Skeletal muscle tissue (tissue), 4 donors: ENCODE data around the gene DYNLT5. TPM values are rescaled to one million over a fixed set of nuclear protein-coding genes. Genes with fewer than 3 reads are reported as not detected.
"Not testable (repeated sequence)": the region's sequence is repeated elsewhere in the genome, so short reads cannot be mapped to it uniquely, and the experiment has no call there.

Experiments
- H3K27ac ChIP-seq: one replicate; pipeline ENCODE4 v1.7.0; 2013; ENCODE audit warnings: mild to moderate bottlenecking, low read depth, low read length, inconsistent platforms
- H3K27me3 ChIP-seq, 3 donors: one replicate each; pipeline ENCODE4 v1.7.0; 2013; ENCODE audit warnings: low read length in 3 of 3; ENCODE audit not compliant: control insufficient read depth in 3 of 3, insufficient read depth in 3 of 3
- H3K36me3 ChIP-seq, 3 donors: one replicate each; pipeline ENCODE4 v1.7.0; 2013; ENCODE audit warnings: low read length in 3 of 3; ENCODE audit not compliant: control insufficient read depth in 3 of 3, insufficient read depth in 3 of 3
- H3K4me1 ChIP-seq, 3 donors: one replicate each; pipeline ENCODE4 v1.7.0; 2013; ENCODE audit warnings: low read length in 3 of 3, mild to moderate bottlenecking in 3 of 3; ENCODE audit not compliant: control insufficient read depth in 3 of 3, insufficient read depth in 3 of 3
- H3K4me3 ChIP-seq, 3 donors: one replicate each; pipeline ENCODE4 v1.7.0; 2013; ENCODE audit warnings: low read length in 3 of 3
- H3K9ac ChIP-seq, 3 donors: one replicate each; pipeline ENCODE4 v1.7.0; 2013; ENCODE audit warnings: low read length in 3 of 3, mild to moderate bottlenecking in 3 of 3, moderate library complexity in 2 of 3, low read depth in 1 of 3
- H3K9me3 ChIP-seq, 3 donors: one replicate each; pipeline ENCODE4 v1.7.0; 2013; ENCODE audit warnings: low read length in 3 of 3; ENCODE audit not compliant: control insufficient read depth in 3 of 3
- total RNA-seq: library from RNA; depleted of rRNA; stranded (reverse); fragments of >200 nt; gene quantifications from one replicate; pipeline ENCODE4 v1.2.3, GENCODE V29; 2014
- donor health status: Osteomylitis.

DYNLT5 gene
- total RNA-seq, 1 donor from 2014 or later, result 0.52 TPM

- no peaks in the 10 kb centered on the region for H3K9me3 ChIP-seq
- no peaks in the 10 kb centered on the region for H3K36me3 ChIP-seq
- H3K4me3 ChIP-seq, result no peak overlapping the region
- no peak overlapping the region for H3K9ac ChIP-seq
- H3K27ac ChIP-seq, result no peak overlapping the region
- H3K27me3 ChIP-seq, result no peaks in the 10 kb centered on the region
- H3K4me1 ChIP-seq, result peaks cover 3 to 4% (median 3%) of the 10 kb centered on the region in 3 donors
Measured at GRCh38 chr1:66729523-66729922, 22.7 kb upstream of the DYNLT5 start.

GRCh38 chr1:66730462-66730861 lies 21.8 kb upstream of the DYNLT5 start:
- Histone ChIP-seq H3K27me3 (no peaks in the 10 kb centered on the region), H3K9ac (no peak overlapping the region), H3K9me3 (no peaks in the 10 kb centered on the region), H3K27ac (no peak overlapping the region), H3K36me3 (no peaks in the 10 kb centered on the region), H3K4me3 (no peak overlapping the region), H3K4me1 (peaks cover 3 to 4% (median 3%) of the 10 kb centered on the region in 3 donors)

- H3K9ac ChIP-seq, result no peak overlapping the region
Measured at GRCh38 chr1:66731170-66731865, 20.9 kb upstream of the DYNLT5 start.

GRCh38 chr1:66732407-66733166 lies 19.7 kb upstream of the DYNLT5 start:
- Histone ChIP-seq H3K27ac (no peak overlapping the region), H3K27me3 (no peaks in the 10 kb centered on the region), H3K4me3 (no peak overlapping the region), H3K9me3 (no peaks in the 10 kb centered on the region), H3K36me3 (no peaks in the 10 kb centered on the region), H3K9ac (no peak overlapping the region), H3K4me1 (no peaks in the 10 kb centered on the region)

More at GRCh38 chr1:66731170-66731865, 20.9 kb upstream of the DYNLT5 start:
- Histone ChIP-seq H3K4me1 (no peaks in the 10 kb centered on the region), H3K4me3 (no peak overlapping the region), H3K9me3 (no peaks in the 10 kb centered on the region), H3K27me3 (no peaks in the 10 kb centered on the region), H3K27ac (no peak overlapping the region), H3K36me3 (no peaks in the 10 kb centered on the region)

- no peaks in the 10 kb centered on the region for H3K27me3 ChIP-seq
- no peaks in the 10 kb centered on the region for H3K9me3 ChIP-seq
- H3K4me1 ChIP-seq, result no peaks in the 10 kb centered on the region
- H3K36me3 ChIP-seq, result no peaks in the 10 kb centered on the region
- no peak overlapping the region for H3K4me3 ChIP-seq
- H3K9ac ChIP-seq, result no peak overlapping the region
- no peak overlapping the region for H3K27ac ChIP-seq
Measured at GRCh38 chr1:66733348-66734017, 18.8 kb upstream of the DYNLT5 start.

GRCh38 chr1:66734531-66734930 lies 17.7 kb upstream of the DYNLT5 start:
- H3K27ac ChIP-seq, H3K36me3 ChIP-seq, H3K9ac ChIP-seq, H3K4me3 ChIP-seq, H3K27me3 ChIP-seq, H3K9me3 ChIP-seq, H3K4me1 ChIP-seq: not testable (repeated sequence)

- H3K9ac ChIP-seq, result no peak overlapping the region
- no peaks in the 10 kb centered on the region for H3K9me3 ChIP-seq
- H3K27me3 ChIP-seq, result no peaks in the 10 kb centered on the region
- no peak overlapping the region for H3K4me3 ChIP-seq
- H3K36me3 ChIP-seq, result no peaks in the 10 kb centered on the region
- H3K4me1 ChIP-seq, result peaks cover 0 to 3% (median 0%) of the 10 kb centered on the region in 3 donors
- H3K27ac ChIP-seq, result no peak overlapping the region
Measured at GRCh38 chr1:66737836-66738235, 14.4 kb upstream of the DYNLT5 start.

- H3K36me3 ChIP-seq, result no peaks in the 10 kb centered on the region
- no peak overlapping the region for H3K9ac ChIP-seq
- H3K27me3 ChIP-seq, result no peaks in the 10 kb centered on the region
- no peak overlapping the region for H3K4me3 ChIP-seq
- H3K27ac ChIP-seq, result no peak overlapping the region
- no peaks in the 10 kb centered on the region for H3K9me3 ChIP-seq
- H3K4me1 ChIP-seq, result peaks cover 0 to 3% (median 0%) of the 10 kb centered on the region in 3 donors
Measured at GRCh38 chr1:66739401-66740157, 12.7 kb upstream of the DYNLT5 start.

GRCh38 chr1:66745451-66745850 lies 6.8 kb upstream of the DYNLT5 start:
- Histone ChIP-seq H3K36me3 (no peaks in the 10 kb centered on the region), H3K9ac (no peak overlapping the region), H3K27ac (no peak overlapping the region), H3K4me3 (no peak overlapping the region), H3K27me3 (no peaks in the 10 kb centered on the region), H3K4me1 (no peaks in the 10 kb centered on the region), H3K9me3 (no peaks in the 10 kb centered on the region)
